22Rv1 (cell line): ENCODE results near the gene DAAM1.

Source experiments
- H3K27ac ChIP-seq: fragments of 450-650 bp; 2 replicates; pipeline ENCODE4 v1.5.1; 2017
- ZFX ChIP-seq: fragments of 450-650 bp; IDR thresholded peaks from 2 replicates; pipeline ENCODE4 v1.6.1; 2017; ENCODE audit warnings: antibody characterized with exemption, borderline replicate concordance
- TF ChIP-seq, protein P1 (sequence below): fragments of 450-650 bp; IDR thresholded peaks from 2 replicates; pipeline ENCODE4 v1.5.1; 2017; ENCODE audit warnings: mild to moderate bottlenecking

DAAM1 gene

DNA sequence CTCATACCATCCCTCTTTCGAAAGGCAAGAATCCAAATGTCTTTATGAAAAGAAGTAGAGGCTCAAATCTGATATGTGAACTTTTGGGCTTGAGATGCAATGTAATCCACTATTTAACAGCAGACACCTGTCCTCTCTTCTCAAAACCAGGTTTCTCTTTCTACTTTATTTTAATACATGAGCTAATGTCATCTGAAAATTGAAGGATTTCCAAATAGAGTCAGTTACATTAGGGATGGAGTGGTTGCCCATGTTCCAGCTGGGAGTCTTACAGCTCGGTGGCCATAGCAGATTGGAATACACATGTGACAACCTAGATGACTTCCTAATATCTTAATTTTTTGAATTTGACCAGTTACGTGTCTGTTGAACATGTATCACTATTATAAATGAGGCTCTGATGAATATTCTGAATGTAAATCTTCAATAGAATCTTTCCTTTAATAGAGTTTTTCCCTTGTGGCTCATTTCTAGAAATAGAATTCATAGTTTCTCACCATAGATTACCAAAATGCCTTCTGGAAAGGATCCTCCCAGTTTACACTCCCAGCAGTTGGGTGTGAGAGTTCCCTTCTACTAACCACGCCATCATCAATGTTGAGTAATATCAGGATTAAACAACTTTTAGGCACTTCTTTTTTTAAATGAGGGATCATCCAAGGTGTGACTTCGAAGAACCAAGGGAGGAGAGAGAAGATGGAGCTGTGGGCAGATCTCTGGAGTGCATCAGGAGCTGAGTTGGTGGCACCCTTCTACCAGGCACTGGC is 227.6 kb downstream of the DAAM1 start:
- TF ChIP-seq ZFX = no peak
- TF ChIP-seq, protein P1, sequence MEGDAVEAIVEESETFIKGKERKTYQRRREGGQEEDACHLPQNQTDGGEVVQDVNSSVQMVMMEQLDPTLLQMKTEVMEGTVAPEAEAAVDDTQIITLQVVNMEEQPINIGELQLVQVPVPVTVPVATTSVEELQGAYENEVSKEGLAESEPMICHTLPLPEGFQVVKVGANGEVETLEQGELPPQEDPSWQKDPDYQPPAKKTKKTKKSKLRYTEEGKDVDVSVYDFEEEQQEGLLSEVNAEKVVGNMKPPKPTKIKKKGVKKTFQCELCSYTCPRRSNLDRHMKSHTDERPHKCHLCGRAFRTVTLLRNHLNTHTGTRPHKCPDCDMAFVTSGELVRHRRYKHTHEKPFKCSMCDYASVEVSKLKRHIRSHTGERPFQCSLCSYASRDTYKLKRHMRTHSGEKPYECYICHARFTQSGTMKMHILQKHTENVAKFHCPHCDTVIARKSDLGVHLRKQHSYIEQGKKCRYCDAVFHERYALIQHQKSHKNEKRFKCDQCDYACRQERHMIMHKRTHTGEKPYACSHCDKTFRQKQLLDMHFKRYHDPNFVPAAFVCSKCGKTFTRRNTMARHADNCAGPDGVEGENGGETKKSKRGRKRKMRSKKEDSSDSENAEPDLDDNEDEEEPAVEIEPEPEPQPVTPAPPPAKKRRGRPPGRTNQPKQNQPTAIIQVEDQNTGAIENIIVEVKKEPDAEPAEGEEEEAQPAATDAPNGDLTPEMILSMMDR = no peak
- H3K27ac ChIP-seq = no peak overlapping the region

DNA sequence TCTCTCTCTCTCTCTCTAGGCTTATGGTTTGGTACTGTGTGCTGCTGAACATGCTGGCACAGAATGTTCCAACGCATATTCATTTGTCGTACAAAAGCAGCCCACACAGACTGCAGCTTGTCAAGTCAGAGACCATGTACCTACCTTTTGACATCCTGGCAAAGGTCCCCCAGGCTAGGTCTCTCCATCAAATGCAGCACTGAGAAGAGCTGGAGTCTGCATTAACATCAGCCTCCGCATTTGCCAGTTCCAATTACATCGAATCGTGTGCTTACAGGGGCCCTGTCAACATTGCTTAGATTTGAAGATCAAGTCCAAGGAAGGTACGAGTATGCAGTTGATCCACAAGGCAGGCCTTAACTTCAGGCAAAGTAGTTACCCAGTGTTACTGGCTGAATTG is 228.8 kb downstream of the DAAM1 start:
- no peak for TF ChIP-seq ZFX
- TF ChIP-seq, protein P1 = no peak
- no peak overlapping the region for H3K27ac ChIP-seq

DNA sequence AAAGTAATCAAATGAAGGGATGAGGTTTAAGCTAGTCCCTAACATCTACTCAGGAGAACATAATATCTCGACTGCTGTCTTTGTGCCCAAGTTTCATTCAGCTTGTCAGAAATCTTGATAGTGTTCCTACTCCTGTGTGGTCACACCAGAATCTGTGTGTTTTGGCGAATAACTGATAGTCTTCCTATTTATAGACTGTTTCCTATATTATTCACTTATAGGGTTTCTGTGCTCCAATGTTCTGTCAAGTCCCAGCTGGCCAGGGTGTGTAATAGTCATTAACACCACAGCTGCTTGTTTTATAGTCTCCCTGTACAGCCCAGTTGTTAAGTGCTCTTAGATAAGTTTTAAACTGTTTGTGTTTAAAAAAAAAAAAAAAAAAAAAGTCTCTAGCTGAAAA is 230.8 kb downstream of the DAAM1 start:
- no peak overlapping the region for H3K27ac ChIP-seq
- no peak for TF ChIP-seq ZFX
- TF ChIP-seq, protein P1 = no peak
